ENCODE data around the gene PTTG1IP2. TPM values are rescaled to one million over a fixed set of nuclear protein-coding genes. Genes with fewer than 3 reads are reported as not detected.

Gene PTTG1IP2
- total RNA-seq, 1 donor from 2014 or later: not detected

Other genes starting within 250 kb of the PTTG1IP2 start
- gene CFAP69, start 224.5 kb upstream of the PTTG1IP2 start, total RNA-seq: 6.2 TPM
- not detected for gene FAM237B, start 148.3 kb upstream of the PTTG1IP2 start, total RNA-seq
- gene GTPBP10, start 122.9 kb upstream of the PTTG1IP2 start, total RNA-seq: 27.5 TPM
- 60.8 TPM for gene CLDN12, start 66.2 kb upstream of the PTTG1IP2 start, total RNA-seq
- 123 TPM for gene CDK14, start 126.7 kb downstream of the PTTG1IP2 start, total RNA-seq